CD14-positive monocyte (primary cell): ENCODE data around the gene CFLAR. TPM values are rescaled to one million over a fixed set of nuclear protein-coding genes. Genes with fewer than 3 reads are reported as not detected.

Experiments used
- DNase-seq, 3 donors: peaks; one replicate each; pipeline ENCODE4 v3.0.0-alpha.2; 2011 to 2022
- H2AFZ ChIP-seq: 2 replicates; pipeline ENCODE4 v1.6.0; 2012; ENCODE audit warnings: mild to moderate bottlenecking, low read depth, low read length, inconsistent platforms; ENCODE audit not compliant: insufficient read depth, poor library complexity, severe bottlenecking
- H3K27ac ChIP-seq, 2 donors: 1 replicate in 1 of 2; 2 replicates in 1 of 2; pipeline ENCODE4 v1.5.1; 2012 to 2013; ENCODE audit warnings: low read length in 2 of 2, control low read depth in 1 of 2, inconsistent platforms in 1 of 2, low read depth in 1 of 2, mild to moderate bottlenecking in 1 of 2
- H3K27me3 ChIP-seq, 2 donors: one replicate each; pipeline versions ENCODE4 v1.6.0 to v1.6.1; 2011 to 2013; ENCODE audit warnings: low read length in 2 of 2; ENCODE audit not compliant: control insufficient read depth in 2 of 2, insufficient read depth in 2 of 2
- H3K36me3 ChIP-seq, 2 donors: replicated peaks in 1 of 2; 1 replicate in 1 of 2; 2 replicates in 1 of 2; pipeline versions ENCODE4 v1.5.1 to v1.6.1; 2012 to 2013; ENCODE audit warnings: low read length in 2 of 2, control low read depth in 1 of 2, inconsistent platforms in 1 of 2, mild to moderate bottlenecking in 1 of 2; ENCODE audit not compliant: insufficient read depth in 2 of 2, control insufficient read depth in 1 of 2
- H3K4me1 ChIP-seq, 2 donors: 1 replicate in 1 of 2; 2 replicates in 1 of 2; pipeline versions ENCODE4 v1.5.1 to v1.6.1; 2012 to 2013; ENCODE audit warnings: low read length in 2 of 2, control low read depth in 1 of 2, inconsistent platforms in 1 of 2, mild to moderate bottlenecking in 1 of 2, moderate library complexity in 1 of 2; ENCODE audit not compliant: insufficient read depth in 2 of 2, control insufficient read depth in 1 of 2
- H3K4me2 ChIP-seq: replicated peaks from 2 replicates; pipeline ENCODE3; 2012; ENCODE audit warnings: low read length, moderate library complexity, mild to moderate bottlenecking; ENCODE audit not compliant: poor library complexity, severe bottlenecking; ENCODE audit errors: extremely low read depth
- H3K4me3 ChIP-seq, 3 experiments: fragments of 200-600 bp in 1 of 3; sonication (generic) in 1 of 3; replicated peaks in 1 of 3; 1 replicate in 2 of 3; 2 replicates in 1 of 3; pipeline ENCODE4 v1.5.1; 2011 to 2013; ENCODE audit warnings: low read length in 3 of 3, mild to moderate bottlenecking in 3 of 3, control low read depth in 2 of 3, low read depth in 2 of 3, inconsistent platforms in 1 of 3, moderate library complexity in 1 of 3
- H3K79me2 ChIP-seq: 2 replicates; pipeline ENCODE4 v1.6.0; 2012; ENCODE audit warnings: mild to moderate bottlenecking, control low read depth, inconsistent platforms, low read length, moderate library complexity; ENCODE audit not compliant: insufficient read depth
- H3K9ac ChIP-seq: 2 replicates; pipeline ENCODE4 v1.6.0; 2017; ENCODE audit warnings: low read length, mild to moderate bottlenecking; ENCODE audit not compliant: insufficient read depth, poor library complexity, severe bottlenecking
- H3K9me3 ChIP-seq, 2 donors: replicated peaks in 1 of 2; 1 replicate in 1 of 2; 2 replicates in 1 of 2; pipeline versions ENCODE4 v1.5.1 to v1.6.1; 2012 to 2013; ENCODE audit warnings: low read length in 2 of 2, control low read depth in 1 of 2; ENCODE audit not compliant: control insufficient read depth in 1 of 2, insufficient read depth in 1 of 2
- H4K20me1 ChIP-seq: 2 replicates; pipeline ENCODE4 v1.6.0; 2012; ENCODE audit warnings: mild to moderate bottlenecking, low read length, control low read depth, moderate library complexity; ENCODE audit not compliant: insufficient read depth
- H3K27ac Mint-ChIP-seq, 7 donors: one replicate each; pipeline ENCODE4 v1.8.0; 2020; ENCODE audit warnings: mild to moderate bottlenecking in 7 of 7, mixed read lengths in 7 of 7, moderate library complexity in 6 of 7, inconsistent platforms in 2 of 7
- H3K27me3 Mint-ChIP-seq, 3 donors: one replicate each; pipeline ENCODE4 v1.8.0; 2021 to 2022; ENCODE audit warnings: low read depth in 3 of 3, mild to moderate bottlenecking in 3 of 3, mixed read lengths in 3 of 3, moderate library complexity in 3 of 3, inconsistent platforms in 1 of 3
- H3K36me3 Mint-ChIP-seq, 2 donors: one replicate each; pipeline ENCODE4 v1.8.0; 2020; ENCODE audit warnings: mixed read lengths in 2 of 2, inconsistent platforms in 1 of 2, mild to moderate bottlenecking in 1 of 2
- H3K4me1 Mint-ChIP-seq: one replicate; pipeline ENCODE4 v1.8.0; 2020; ENCODE audit warnings: mild to moderate bottlenecking, mixed read lengths
- H3K4me3 Mint-ChIP-seq, 2 donors: one replicate each; pipeline ENCODE4 v1.8.0; 2020; ENCODE audit warnings: mild to moderate bottlenecking in 2 of 2, mixed read lengths in 2 of 2, moderate library complexity in 1 of 2
- H3K9me3 Mint-ChIP-seq, 7 donors: one replicate each; pipeline ENCODE4 v1.8.0; 2020 to 2022; ENCODE audit warnings: mixed read lengths in 7 of 7, mild to moderate bottlenecking in 6 of 7, moderate library complexity in 6 of 7, inconsistent platforms in 2 of 7
- WGBS: methylation state at CpG from one replicate; pipeline ENCODE4 v1.1.5; 2013; ENCODE audit warnings: missing lambda C conversion rate; ENCODE audit not compliant: insufficient coverage; 5-methylcytosine and 5-hydroxymethylcytosine counted together
- intact Hi-C, 2 donors: fragments of 100-400 bp; cut with micrococcal nuclease; formaldehyde crosslinking; loops; one replicate each; pipeline versions ENCODE4 v1.15.0 to v1.15.1; 2023
- polyA plus RNA-seq, 3 donors: library from polyadenylated mRNA; depleted of rRNA in 1 of 3; unstranded in 2 of 3; stranded (reverse) in 1 of 3; fragments of 300-500 nt in 2 of 3; fragments of >200 nt in 1 of 3; fragmentation: Illumina TruSeq in 2 of 3; gene quantifications; 1 replicate in 2 of 3; 2 replicates in 1 of 3; pipeline ENCODE4 v1.2.3, GENCODE V29; 2012 to 2021
- TF ChIP-seq, protein P1 (sequence below): fragments of 200-600 bp; IDR thresholded peaks from one replicate; pipeline ENCODE4 v1.8.0; 2022; ENCODE audit warnings: antibody characterized with exemption, mild to moderate bottlenecking

CFLAR gene
- polyA plus RNA-seq, 3 donors, result 79.4 to 149 (median 79.5) TPM

DNA sequence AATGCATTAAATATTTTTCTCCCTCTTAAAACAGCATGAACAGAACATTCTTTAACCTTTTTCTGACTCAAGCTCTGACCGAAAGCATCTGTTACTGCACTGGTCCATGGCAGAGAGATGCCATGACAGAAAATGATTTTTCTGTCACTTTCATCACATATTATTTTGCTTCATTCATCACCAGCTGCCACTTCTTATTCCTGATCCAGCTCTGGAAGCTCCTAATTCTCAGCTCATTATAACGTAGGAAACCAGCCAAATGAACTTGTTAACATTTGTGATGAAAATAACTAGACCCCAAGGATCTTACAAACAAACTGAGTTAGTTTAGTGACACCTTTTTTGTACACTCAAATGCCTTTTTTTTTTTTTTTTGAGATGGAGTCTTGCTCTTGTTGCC lies 7.6 kb upstream of the CFLAR start:
- H3K27me3 Mint-ChIP-seq, result no peaks in the 10 kb centered on the region
- Histone ChIP-seq H3K9me3 (no peaks in the 10 kb centered on the region), H3K27me3 (no peaks in the 10 kb centered on the region)

DNA sequence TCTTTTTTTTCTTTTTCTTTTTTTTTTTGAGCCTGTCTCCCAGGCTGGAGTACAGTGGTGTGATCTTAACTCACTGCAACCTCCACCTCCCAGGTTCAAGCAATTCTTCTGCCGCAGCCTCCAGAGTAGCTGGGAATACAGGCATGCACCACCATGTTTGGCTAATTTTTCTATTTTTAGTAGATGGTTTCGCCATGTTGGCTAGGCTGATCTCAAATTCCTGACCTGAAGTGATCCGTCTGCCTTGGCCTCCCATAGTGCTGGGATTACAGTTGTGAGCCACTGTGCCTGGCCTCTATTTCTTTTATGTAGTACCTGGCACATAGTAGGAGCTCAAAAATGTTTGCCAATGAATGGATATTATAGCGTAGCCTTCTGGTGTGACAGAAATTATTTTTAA lies 6.8 kb upstream of the CFLAR start:
- Histone ChIP-seq H4K20me1 (no peaks in the 10 kb centered on the region), H3K36me3 (peaks cover 0 to 4% of the 10 kb centered on the region in 2 donors), H3K27ac (no peak overlapping the region), H3K4me3 (no peak overlapping the region), H3K4me1 (peaks cover 0 to 6% of the 10 kb centered on the region in 2 donors), H2AFZ (no peak overlapping the region), H3K4me2 (no peak overlapping the region), H3K79me2 (peaks cover 2% of the 10 kb centered on the region), H3K9me3 (no peaks in the 10 kb centered on the region), H3K27me3 (no peaks in the 10 kb centered on the region), H3K9ac (no peak overlapping the region)
- WGBS, result 93% methylated on average over 2 of the region's 4 CpGs
- Mint-ChIP-seq H3K9me3 (no peaks in the 10 kb centered on the region), H3K36me3 (peaks cover 12 to 13% of the 10 kb centered on the region in 2 donors), H3K27me3 (no peaks in the 10 kb centered on the region), H3K27ac (no peak overlapping the region), H3K4me1 (peaks cover 14% of the 10 kb centered on the region), H3K4me3 (no peak overlapping the region)
- DNase-seq, result no peak
- intact Hi-C loops, result no loop called here
- TF ChIP-seq, protein P1, sequence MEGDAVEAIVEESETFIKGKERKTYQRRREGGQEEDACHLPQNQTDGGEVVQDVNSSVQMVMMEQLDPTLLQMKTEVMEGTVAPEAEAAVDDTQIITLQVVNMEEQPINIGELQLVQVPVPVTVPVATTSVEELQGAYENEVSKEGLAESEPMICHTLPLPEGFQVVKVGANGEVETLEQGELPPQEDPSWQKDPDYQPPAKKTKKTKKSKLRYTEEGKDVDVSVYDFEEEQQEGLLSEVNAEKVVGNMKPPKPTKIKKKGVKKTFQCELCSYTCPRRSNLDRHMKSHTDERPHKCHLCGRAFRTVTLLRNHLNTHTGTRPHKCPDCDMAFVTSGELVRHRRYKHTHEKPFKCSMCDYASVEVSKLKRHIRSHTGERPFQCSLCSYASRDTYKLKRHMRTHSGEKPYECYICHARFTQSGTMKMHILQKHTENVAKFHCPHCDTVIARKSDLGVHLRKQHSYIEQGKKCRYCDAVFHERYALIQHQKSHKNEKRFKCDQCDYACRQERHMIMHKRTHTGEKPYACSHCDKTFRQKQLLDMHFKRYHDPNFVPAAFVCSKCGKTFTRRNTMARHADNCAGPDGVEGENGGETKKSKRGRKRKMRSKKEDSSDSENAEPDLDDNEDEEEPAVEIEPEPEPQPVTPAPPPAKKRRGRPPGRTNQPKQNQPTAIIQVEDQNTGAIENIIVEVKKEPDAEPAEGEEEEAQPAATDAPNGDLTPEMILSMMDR, result no peak

More for the DNA sequence above, 7.6 kb upstream of the CFLAR start:
- Histone ChIP-seq H3K4me2 (no peak overlapping the region), H3K79me2 (no peaks in the 10 kb centered on the region), H4K20me1 (no peaks in the 10 kb centered on the region), H3K36me3 (peaks cover 0 to 4% of the 10 kb centered on the region in 2 donors), H3K4me1 (peaks cover 0 to under 1% of the 10 kb centered on the region in 2 donors), H3K27ac (no peak overlapping the region), H2AFZ (no peak overlapping the region), H3K9ac (no peak overlapping the region), H3K4me3 (no peak overlapping the region)
- Mint-ChIP-seq H3K27ac (no peak overlapping the region), H3K4me1 (peaks cover 10% of the 10 kb centered on the region), H3K4me3 (no peak overlapping the region), H3K36me3 (peaks cover 10 to 13% of the 10 kb centered on the region in 2 donors), H3K9me3 (no peaks in the 10 kb centered on the region)
- intact Hi-C loops, result no loop called here
- no CpG with 5 or more reads among the region's 2 CpGs for WGBS
- TF ChIP-seq, protein P1, result no peak
- no peak for DNase-seq
